Posterior cingulate gyrus (tissue), 11 donors: ENCODE results near the gene GLIPR1.
"Not testable (repeated sequence)": the region's sequence is repeated elsewhere in the genome, so short reads cannot be mapped to it uniquely, and the experiment has no call there.

Experiments used
- DNase-seq, 10 donors: peaks; one replicate each; pipeline versions ENCODE4 v3.0.0 to v3.0.0-alpha.2; 2020 to 2021; ENCODE audit warnings: mixed read lengths in 3 of 10
- intact Hi-C: fragments of 100-400 bp; cut with DNase I; formaldehyde crosslinking; loops from one replicate; pipeline ENCODE4 v1.15.1; 2023

The GLIPR1 gene

GRCh38 chr12:75480469-75480949, at the start of gene GLIPR1:
TSS of gene GLIPR1 (plus strand) at chr12:75480755. CDS start at chr12:75480881, 126 bp downstream.
- intact Hi-C loops: loop anchor here (5.0 kb wide), 1 partner anchor 88 kb away; the partner anchor contains the start of gene GLIPR1L2
- peak; percentile 40 to 92 (median 66) for DNase-seq

GRCh38 chr12:75432924-75433323, 47.6 kb upstream of the GLIPR1 start:
- no peak for DNase-seq
- intact Hi-C loops: no loop called here

GRCh38 chr12:75437564-75437963, 43.0 kb upstream of the GLIPR1 start:
- intact Hi-C loops: no loop called here
- DNase-seq: no peak

- intact Hi-C loops: no loop called here
- DNase-seq: peak in 1 of 10 donors; percentile 52
These were observed 42.3 kb upstream of the GLIPR1 start for GRCh38 chr12:75438059-75438754.

GRCh38 chr12:75439048-75439447, 41.5 kb upstream of the GLIPR1 start:
- DNase-seq: no peak
- intact Hi-C loops: no loop called here

- no peak for DNase-seq
- intact Hi-C loops: no loop called here
These were observed 40.6 kb upstream of the GLIPR1 start for GRCh38 chr12:75439930-75440329.

GRCh38 chr12:75441687-75442449, 38.7 kb upstream of the GLIPR1 start:
- intact Hi-C loops: not testable (repeated sequence)

GRCh38 chr12:75442454-75442853, 38.1 kb upstream of the GLIPR1 start:
- intact Hi-C loops, DNase-seq: not testable (repeated sequence)

More at GRCh38 chr12:75441687-75442449, 38.7 kb upstream of the GLIPR1 start:
- peak in 1 of 10 donors; percentile 50 for DNase-seq

- intact Hi-C loops: no loop called here
- DNase-seq: no peak
These were observed 36.8 kb upstream of the GLIPR1 start for GRCh38 chr12:75443709-75444108.

DNA sequence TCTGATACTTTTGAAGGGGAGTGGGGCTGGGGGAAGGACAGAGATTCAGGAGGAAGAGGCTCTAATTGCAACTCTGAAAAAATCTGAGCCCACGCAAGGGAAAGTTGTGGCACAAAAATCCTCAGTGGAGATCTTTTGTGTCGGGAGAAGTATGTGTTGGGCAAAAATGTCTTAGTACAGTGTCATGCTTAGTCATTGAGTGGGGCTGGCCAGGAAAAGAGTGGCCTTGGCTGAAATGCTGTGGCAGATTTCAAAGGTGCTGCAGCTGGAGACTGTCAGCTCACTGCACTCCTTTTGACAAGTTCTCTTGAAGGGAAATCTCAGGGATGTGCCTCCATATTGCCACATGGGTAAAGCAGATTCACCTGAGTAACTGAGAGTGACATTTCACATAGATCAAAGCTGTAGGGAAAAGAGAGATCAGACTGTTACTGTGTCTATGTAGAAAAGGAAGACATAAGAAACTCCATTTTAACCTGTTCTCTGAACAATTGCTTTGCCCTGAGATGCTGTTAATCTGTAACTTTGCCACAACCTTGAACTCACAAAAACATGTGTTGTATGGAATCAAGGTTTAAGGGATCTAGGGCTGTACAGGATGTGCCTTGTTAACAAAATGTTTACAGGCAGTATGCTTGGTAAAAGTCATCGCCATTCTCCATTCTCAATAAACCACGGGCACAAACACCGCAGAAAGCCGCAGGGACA, 36.0 kb upstream of the GLIPR1 start:
- no peak for DNase-seq
- intact Hi-C loops: no loop called here

- intact Hi-C loops, DNase-seq: not testable (repeated sequence)
These were observed 35.4 kb upstream of the GLIPR1 start for GRCh38 chr12:75445137-75445507.

DNA sequence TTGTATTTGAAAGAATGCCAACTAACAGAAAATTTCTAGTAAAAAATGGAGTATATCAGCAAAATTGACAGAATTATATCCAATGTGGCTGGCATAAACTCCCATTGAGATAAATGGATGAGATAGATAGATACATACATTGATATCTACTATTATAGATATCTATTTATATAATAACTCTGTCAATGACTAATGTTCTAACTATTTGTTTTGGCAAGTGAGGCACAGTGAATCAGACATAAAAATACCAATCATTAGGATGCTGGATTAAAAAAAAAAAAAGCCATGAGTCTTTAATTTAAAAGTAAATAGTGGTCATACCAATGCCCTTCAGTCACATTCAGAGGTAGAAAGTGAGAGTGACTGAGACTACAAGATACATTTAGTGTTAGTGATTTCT, 33.7 kb upstream of the GLIPR1 start:
- intact Hi-C loops: no loop called here
- DNase-seq: no peak

- intact Hi-C loops: no loop called here
These were observed 32.7 kb upstream of the GLIPR1 start for GRCh38 chr12:75447691-75448393.

GRCh38 chr12:75452675-75453330, 27.8 kb upstream of the GLIPR1 start:
- intact Hi-C loops: no loop called here
- no peak for DNase-seq

More at GRCh38 chr12:75447691-75448393, 32.7 kb upstream of the GLIPR1 start:
- DNase-seq: no peak

- DNase-seq: no peak
- intact Hi-C loops: no loop called here
These were observed 24.7 kb upstream of the GLIPR1 start for GRCh38 chr12:75455839-75456238.

DNA sequence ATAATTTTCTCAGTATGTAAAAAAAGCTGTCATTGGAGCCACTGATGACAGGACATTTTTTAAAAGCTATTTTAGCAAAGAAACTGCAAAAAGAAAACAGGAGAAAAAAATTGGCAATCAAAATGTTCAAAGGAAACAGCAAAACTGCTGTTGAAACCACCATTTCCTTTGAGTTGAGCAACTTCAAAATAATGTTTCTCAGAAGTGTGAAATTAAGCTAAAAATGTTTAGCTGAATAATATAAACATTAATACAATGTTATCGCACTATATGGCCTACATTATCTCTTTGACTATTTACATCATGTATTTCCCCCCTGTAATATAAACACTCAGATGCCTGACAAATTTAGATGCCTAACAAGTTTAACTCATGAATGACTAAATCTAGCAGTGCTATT, 23.4 kb upstream of the GLIPR1 start:
- intact Hi-C loops: no loop called here
- DNase-seq: no peak

GRCh38 chr12:75457866-75458265, 22.7 kb upstream of the GLIPR1 start:
- intact Hi-C loops, DNase-seq: not testable (repeated sequence)

DNA sequence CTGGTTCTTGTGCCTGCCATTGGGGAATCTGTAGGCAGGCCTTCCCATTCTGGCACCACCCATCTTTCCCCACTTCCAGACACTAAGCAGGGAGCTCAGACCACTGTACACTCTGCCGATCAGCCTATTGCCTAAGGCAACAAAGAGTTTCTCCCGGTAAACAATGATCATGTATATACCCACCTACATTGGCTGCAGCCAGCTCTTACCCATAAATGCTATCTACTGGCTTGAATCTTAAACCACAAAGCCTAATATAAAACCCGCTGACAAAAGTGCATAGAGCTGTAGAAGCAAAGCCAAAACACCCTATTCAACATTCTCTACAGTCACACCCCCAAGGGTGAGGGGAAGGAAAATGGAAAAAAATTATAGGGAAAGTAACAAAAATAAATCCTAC, 20.8 kb upstream of the GLIPR1 start:
- intact Hi-C loops: no loop called here

DNA sequence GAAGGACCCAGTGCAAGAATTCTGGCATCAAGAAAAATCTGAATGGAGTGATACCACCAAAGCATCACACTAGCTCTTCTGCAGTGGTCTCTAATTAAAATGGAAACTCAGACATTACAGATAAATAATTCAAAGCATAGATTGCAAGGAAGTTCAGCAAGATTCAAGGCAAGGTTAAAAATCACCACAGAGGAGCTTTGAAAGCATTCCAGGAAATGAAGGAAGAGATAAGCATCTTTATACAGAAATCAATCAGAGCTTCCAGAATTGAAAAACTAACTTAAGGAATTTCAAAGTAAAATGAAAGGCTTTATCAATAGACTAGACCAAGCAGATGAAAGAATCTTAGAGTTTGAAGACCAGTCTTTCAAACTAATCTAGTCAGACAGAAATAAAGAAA, 20.4 kb upstream of the GLIPR1 start:
- intact Hi-C loops: no loop called here
- no peak for DNase-seq

More for the DNA sequence above, 20.8 kb upstream of the GLIPR1 start:
- no peak for DNase-seq
